Limb (tissue), 2 donors: ENCODE data around the gene ANKK1.

ENCODE experiments used
- DNase-seq, 2 donors: peaks; one replicate each; pipeline ENCODE4 v3.0.0-alpha.2; 2016; ENCODE audit errors: extremely low spot score in 2 of 2

ANKK1 gene

DNA sequence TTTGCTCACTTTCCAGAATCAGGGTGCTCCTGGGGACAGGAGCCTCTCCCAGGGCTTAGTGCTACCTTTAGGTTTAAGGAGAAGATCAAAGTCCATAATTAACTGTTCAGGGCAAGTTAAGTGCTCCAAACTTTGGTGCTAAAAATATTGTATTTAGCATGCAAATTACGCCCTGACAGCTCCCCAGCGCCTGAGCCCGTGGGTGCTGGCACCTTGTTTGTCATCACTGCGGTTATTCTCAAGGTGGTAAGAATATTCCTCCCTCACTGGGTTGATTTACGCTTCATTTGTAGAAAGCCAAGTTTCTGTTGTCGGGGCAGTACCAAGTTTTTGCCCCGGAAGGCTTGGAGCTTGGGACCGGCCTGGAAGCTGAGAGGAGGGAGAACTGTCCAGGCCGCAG is 21.3 kb downstream of the ANKK1 start:
- DNase-seq, result no peak

DNA sequence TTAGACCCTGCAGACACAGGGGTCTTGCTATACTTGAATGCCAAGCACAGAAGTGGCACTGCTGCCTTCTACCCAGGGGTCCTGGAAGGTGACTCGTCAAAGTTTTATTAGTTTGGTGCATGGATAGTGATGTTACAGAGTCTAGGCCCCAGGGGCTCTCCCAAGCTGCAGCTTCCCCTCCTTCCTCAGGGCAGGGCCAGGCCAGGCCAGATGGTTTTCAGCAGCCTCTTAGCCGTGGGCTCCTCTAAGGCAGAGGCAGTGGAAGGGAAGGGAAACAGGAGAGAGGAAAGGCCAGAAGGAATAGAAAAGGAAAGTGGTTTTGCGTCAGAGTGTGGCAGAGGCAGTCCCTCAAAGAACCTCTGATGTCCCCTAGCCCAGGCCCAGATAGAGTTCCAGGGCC is 21.9 kb downstream of the ANKK1 start:
- DNase-seq, result no peak

DNA sequence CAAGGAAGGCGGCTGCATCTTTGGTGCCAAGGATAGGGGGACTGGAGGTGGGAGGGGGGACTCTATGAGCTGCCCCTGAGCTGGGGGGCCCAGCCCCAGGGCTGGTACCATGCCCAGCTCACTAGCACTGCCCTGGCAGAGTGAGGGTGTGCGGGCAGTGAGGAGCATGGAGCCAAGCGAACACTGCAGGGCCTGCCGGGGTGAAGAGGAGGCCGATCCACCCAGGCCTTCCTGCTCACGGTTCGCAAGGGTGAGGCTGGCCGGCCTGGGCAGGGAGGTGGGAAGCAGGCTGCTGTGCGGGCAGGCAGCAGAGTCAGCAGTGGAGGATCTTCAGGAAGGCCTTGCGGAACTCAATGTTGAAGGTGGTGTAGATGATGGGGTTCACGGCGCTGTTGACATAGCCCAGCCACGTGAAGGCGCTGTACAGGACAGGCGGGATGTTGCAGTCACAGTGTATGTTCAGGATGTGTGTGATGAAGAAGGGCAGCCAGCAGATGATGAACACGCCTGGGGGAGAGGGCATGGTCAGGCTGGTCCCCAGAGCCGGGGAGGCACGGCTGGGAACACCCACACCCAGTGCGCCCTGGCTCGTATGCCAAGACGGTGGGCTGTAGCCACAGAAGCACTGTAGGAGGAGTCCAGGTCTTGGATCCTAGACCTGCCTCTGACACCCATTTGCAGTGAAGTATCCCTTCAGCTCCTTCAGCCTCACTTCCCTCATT is 23.0 kb downstream of the ANKK1 start:
- no peak for DNase-seq

DNA sequence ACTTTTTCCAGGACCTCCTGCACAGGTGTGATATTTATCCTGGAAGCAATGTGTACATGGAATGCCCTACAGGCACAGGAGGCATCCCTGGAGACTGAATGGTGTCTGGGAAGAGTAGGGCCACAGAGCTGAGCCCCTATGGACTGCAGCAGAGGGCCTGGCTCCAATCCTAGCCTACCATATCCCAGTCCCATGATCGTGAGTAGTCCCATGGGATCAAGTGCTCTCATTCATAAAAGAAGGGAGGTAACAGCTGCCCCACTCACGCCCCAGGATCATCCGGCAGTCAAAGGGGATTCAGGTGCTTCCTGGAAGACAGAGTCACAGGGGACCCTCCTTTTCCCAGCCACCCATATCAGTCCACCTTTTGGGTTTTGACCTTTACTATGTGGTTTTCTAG is 24.0 kb downstream of the ANKK1 start:
- DNase-seq, result no peak

GRCh38 chr11:113412675-113413074 is 25.1 kb downstream of the ANKK1 start:
- DNase-seq, result no peak

DNA sequence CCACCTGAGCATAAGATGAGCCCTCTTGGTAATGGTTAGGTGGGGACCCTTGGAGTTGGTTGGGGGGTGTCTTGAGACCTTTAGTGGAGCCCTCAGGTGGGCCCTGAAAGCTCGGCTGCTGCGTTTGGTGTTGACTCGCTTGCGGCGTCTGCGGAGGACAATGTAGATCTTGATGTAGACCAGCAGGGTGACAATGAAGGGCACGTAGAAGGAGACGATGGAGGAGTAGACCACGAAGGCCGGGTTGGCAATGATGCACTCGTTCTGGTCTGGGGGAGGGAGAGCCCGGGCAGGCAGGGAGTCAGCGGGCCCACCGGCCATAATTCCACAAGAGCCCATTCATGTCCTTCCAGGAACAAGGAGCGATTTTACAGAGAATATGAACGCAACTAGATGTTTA is 27.8 kb downstream of the ANKK1 start:
- DNase-seq, result no peak

DNA sequence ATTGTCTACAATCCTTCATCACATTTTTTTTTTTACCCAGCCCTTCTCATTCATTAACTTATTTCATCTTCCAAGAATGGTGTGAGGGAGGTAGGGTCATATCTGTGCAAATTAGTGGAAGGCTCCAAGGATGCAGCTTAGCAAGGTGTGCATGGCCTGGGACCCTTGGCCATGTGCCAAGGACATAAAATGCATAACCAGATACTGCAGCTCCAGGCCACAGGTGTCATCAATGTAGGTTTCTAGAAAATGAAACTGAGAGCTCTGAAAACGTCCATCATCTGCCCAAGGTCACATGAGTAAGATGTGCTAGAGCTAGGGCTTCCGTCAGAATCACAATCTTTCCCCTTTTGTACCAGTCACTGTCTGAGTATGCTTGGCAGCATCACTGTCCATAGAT is 29.8 kb downstream of the ANKK1 start:
- DNase-seq, result no peak

GRCh38 chr11:113419454-113420003 is 31.9 kb downstream of the ANKK1 start:
- DNase-seq, result no peak

DNA sequence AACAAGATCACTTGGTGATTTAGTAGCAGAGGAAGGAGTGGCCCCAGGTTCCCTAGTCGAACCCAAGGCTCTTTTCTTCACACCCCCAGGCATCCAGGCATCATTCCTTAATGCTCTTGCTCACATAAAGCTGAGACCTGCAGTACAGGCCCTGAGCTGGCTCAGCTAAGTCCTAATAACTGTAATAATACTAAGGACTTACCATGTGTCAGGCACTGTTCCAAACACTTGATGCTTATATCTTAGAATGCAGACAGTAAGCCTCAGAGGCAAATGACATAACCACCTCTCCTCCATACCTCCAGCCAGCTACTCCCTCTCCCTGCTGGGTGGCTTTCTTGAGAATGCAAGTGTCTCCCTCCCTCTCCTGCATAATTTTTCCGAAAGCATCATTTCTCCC is 33.2 kb downstream of the ANKK1 start:
- DNase-seq, result no peak

DNA sequence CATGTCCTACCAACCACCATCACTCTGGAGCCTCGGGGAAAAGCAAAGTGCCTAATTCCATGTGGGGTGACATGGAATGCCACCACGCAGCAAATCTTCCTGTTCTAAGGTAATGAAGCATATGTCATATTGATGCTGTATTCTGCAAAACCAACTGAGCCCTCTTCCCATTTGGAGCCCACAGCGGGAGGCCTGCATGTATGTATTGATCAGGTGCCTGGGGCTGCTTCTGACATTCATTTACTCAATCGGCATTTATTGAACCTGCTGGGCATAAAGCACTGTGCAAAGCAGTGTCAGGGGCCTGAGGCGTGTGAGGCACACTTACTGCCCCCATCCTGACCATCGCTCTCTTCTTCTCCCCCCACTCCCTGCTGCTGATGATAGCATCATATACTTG is 39.1 kb downstream of the ANKK1 start:
- no peak for DNase-seq

- no peak for DNase-seq
These were observed 44.2 kb downstream of the ANKK1 start for GRCh38 chr11:113431746-113432145.

- no peak for DNase-seq
These were observed 47.8 kb downstream of the ANKK1 start for GRCh38 chr11:113435190-113435968.

- no peak for DNase-seq
These were observed 49.2 kb downstream of the ANKK1 start for GRCh38 chr11:113436672-113437252.

DNA sequence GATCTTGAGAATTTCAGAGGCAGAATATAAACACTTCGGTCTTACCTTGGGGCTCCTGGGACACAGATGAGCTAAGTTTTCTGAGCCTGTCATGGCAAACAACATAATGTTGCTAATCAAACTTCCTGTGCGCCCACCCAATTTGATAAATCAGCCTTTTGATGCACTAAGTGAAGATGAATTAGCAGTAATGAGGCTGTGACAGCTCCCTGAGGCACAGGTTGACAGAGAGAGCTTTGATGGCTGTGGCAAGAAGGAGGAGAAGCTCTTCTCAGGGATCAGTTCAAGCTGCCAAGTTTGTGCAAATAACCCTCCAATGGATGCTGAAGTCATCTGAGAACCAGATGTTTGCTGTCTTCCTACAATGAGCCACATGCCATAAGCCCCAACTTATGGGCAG is 53.2 kb downstream of the ANKK1 start:
- no peak for DNase-seq

- DNase-seq, result no peak
These were observed 57.0 kb downstream of the ANKK1 start for GRCh38 chr11:113444502-113445123.

DNA sequence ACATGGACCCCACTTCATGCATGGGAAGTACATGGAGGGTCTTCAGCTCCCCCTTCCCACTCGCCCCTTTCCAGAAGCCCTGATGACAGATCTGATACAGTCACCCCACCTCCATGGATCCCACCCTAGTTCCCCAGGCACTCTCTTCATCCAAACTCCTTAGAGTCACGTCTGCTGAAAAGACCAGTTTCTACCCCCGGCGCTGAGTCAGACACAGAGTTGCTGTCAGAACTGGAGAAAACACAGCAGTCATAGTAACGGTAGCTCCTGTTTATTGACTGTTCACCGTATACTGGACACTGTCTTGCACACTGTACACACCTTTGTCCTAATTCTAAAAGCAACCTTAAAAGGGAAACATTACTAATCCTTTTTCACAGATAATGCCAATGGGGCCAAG is 58.5 kb downstream of the ANKK1 start:
- DNase-seq, result no peak

DNA sequence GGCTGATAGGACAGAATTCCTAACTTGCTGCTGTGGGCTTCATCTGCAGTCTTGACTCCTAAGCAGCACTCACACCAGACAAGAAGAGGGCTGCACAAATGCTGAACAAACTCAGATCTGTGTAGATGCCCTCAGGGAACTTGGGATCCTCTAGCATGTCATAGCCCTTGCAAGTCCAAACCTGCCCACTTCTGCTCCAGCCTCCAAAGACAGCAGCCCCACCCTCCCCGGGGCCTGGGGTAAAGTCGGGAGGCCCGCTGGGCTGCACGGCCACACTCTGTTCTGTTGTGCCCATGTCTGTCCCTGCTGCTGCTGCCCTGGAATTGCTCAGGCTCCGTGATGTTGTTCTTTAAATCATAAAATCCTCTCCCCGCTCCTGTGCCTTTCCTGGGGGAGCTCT is 59.4 kb downstream of the ANKK1 start:
- no peak for DNase-seq

DNA sequence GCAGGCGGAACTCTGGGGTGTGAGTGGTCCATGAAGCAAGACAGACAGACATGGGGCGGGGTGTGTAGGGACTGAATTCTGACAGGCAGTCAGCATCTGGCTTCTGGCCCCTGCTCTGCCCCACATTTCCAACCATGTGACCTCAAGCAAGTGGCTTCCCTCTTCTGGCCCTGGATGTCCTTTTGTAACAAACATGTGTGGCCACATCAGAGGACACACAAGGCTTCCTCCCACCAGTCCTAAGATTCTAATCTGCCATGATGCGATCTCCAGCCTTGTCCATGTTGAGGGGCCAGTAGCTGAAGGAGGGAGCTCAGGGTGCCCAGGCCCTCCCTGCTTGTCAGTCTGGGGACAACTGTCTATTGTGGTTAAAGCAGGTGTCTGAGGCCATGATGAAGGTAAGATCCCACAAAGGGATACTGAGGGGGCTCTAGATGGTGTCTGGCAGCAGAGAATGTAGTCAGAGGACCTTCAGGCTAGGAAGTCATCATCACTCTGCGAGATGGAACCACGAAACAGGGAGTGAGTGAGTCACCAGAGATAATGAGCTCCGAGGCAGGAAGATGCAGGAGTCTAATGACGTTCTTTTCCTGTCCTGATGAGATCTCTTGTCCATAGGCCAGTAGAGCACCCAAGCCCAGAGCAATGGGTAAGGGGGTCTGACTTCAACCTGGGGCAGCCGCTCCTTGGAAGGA is 60.2 kb downstream of the ANKK1 start:
- DNase-seq, result no peak

DNA sequence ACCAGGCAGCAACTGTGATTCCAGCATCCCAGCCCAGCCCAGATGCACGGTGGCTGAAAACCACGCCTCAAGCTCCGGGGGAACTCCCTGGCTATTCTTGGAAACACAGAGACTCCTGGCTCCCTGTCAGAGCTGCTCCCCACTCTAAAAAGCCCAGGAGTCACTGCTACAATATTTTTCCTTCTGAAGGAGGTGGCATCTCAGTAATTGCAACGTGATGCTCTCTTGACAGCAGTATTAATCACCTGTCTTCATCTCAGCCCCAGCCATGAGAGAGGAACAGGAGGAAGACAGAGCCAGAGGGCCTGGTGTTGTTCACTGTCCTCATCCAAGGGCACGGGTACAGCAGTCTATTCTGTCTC is 60.7 kb downstream of the ANKK1 start:
- DNase-seq, result no peak

DNA sequence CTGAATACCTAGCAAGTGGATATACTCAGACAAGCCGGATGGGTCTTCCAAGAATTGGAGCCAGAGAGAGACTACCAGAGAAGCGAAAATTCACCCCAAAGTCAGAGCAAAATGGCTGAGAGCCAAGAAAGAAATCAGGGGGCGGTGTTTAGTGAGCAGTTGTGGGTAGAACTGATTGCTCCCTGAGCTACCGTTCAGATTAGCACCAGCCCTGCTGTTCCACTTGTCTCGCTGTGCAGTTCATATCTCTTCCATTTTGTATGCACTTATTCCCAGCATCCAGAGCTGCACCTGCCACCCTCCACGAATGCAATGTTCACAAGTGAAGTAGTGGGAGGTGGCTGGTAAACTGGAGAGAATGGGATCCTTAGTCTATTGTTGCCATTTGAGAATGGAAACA is 62.2 kb downstream of the ANKK1 start:
- no peak for DNase-seq
